ENCODE results near the gene BTD.

GRCh38 chr3:15562560-15562959 lies 39.0 kb upstream of the BTD start:
- TF ChIP-seq MAX (IDR thresholded peaks at IDR 0.05) (peak; percentile 27), CTCF (IDR thresholded peaks at IDR 0.05; ENCODE audit: low read depth, low read length, missing input control) (no peak), REST (IDR thresholded peaks at IDR 0.05) (peak; percentile 48), ATF3 (IDR thresholded peaks at IDR 0.05) (no peak), YY1 (IDR thresholded peaks at IDR 0.05) (no peak), ZBTB33 (IDR thresholded peaks at IDR 0.05) (no peak), HNF4G (IDR thresholded peaks at IDR 0.05) (peak; percentile 77), RXRA (IDR thresholded peaks at IDR 0.05) (peak; percentile 68 to 76), GABPA (IDR thresholded peaks at IDR 0.05 in 1 of 2, conservative IDR thresholded peaks at IDR 0.05 in 1 of 2) (no peak)

All from liver (tissue), 3 donors.